ENCODE results near the gene MSI2.

DNA sequence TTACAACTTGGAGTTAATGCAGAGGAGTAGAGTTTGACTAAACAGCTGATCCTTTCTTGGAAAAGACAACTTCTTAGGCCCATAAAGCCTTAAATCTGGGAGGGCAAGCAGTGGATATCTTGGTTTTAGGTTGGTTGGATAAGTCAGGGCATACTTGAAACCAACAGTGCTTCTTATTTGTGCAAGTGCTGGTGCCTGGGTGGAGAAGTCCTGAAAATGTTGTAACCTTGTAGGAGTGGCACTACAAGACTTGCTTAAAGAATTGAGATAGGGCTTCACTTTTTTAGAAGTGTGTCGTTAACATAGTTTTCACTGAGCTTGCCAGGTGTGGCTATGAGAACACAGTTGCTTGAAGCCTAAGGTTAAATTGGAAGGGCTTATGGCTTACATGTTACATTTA, 6.2 kb downstream of the MSI2 start:
- TF ChIP-seq, protein P1, sequence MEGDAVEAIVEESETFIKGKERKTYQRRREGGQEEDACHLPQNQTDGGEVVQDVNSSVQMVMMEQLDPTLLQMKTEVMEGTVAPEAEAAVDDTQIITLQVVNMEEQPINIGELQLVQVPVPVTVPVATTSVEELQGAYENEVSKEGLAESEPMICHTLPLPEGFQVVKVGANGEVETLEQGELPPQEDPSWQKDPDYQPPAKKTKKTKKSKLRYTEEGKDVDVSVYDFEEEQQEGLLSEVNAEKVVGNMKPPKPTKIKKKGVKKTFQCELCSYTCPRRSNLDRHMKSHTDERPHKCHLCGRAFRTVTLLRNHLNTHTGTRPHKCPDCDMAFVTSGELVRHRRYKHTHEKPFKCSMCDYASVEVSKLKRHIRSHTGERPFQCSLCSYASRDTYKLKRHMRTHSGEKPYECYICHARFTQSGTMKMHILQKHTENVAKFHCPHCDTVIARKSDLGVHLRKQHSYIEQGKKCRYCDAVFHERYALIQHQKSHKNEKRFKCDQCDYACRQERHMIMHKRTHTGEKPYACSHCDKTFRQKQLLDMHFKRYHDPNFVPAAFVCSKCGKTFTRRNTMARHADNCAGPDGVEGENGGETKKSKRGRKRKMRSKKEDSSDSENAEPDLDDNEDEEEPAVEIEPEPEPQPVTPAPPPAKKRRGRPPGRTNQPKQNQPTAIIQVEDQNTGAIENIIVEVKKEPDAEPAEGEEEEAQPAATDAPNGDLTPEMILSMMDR (IDR thresholded peaks at IDR 0.05): no peak
- no peak for TF ChIP-seq RFX5 (IDR thresholded peaks at IDR 0.05; ENCODE audit: low read length)
- no peak for TF ChIP-seq RAD21 (IDR thresholded peaks at IDR 0.05; ENCODE audit: low read length)
- TF ChIP-seq, protein P2, sequence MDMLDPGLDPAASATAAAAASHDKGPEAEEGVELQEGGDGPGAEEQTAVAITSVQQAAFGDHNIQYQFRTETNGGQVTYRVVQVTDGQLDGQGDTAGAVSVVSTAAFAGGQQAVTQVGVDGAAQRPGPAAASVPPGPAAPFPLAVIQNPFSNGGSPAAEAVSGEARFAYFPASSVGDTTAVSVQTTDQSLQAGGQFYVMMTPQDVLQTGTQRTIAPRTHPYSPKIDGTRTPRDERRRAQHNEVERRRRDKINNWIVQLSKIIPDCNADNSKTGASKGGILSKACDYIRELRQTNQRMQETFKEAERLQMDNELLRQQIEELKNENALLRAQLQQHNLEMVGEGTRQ (IDR thresholded peaks at IDR 0.05; ENCODE audit: borderline replicate concordance, low read depth, low read length): no peak
- TF ChIP-seq TAF1 (IDR thresholded peaks at IDR 0.05; ENCODE audit: borderline replicate concordance, low read depth, low read length): no peak
- no peak for TF ChIP-seq MXI1 (IDR thresholded peaks at IDR 0.05; ENCODE audit: low read depth, low read length)
- TF ChIP-seq FOXM1 (IDR thresholded peaks at IDR 0.05; ENCODE audit: low read depth): no peak
- no peak for TF ChIP-seq RCOR1 (IDR thresholded peaks at IDR 0.05; ENCODE audit: low read length)
